DND-41 (cell line): ENCODE results near the gene HCN2.

Experiments
- ATAC-seq: fragments of 200-7000 bp; cut with Tn5 transposase; 3 replicates; pipeline ENCODE4 v1.9.1; 2021; ENCODE audit warnings: low read depth; ENCODE audit not compliant: insufficient read depth
- DNase-seq: peaks from one replicate; pipeline ENCODE4 v3.0.0-alpha.2; 2020
- H2AFZ ChIP-seq: 2 replicates; pipeline ENCODE4 v1.6.0; 2012; ENCODE audit warnings: low read depth, low read length
- H3K27ac ChIP-seq: 2 replicates; pipeline ENCODE4 v1.5.1; 2012; ENCODE audit warnings: low read length, inconsistent platforms
- H3K27me3 ChIP-seq: fragments of 200-600 bp; sonication (generic); 2 replicates; pipeline ENCODE4 v1.6.0; 2012; ENCODE audit warnings: low read length, mild to moderate bottlenecking, inconsistent platforms; ENCODE audit not compliant: insufficient read depth, poor library complexity
- H3K36me3 ChIP-seq: 2 replicates; pipeline ENCODE4 v1.5.1; 2012; ENCODE audit warnings: low read length, inconsistent platforms; ENCODE audit not compliant: insufficient read depth
- H3K4me1 ChIP-seq: 2 replicates; pipeline ENCODE4 v1.5.1; 2012; ENCODE audit warnings: mild to moderate bottlenecking, low read length; ENCODE audit not compliant: insufficient read depth
- H3K4me2 ChIP-seq: 2 replicates; pipeline ENCODE4 v1.6.0; 2012; ENCODE audit warnings: mild to moderate bottlenecking, moderate library complexity, low read length, inconsistent platforms; ENCODE audit not compliant: insufficient read depth
- H3K4me3 ChIP-seq, 2 experiments: fragments of 200-600 bp in 1 of 2; shearing (Covaris generic) in 1 of 2; 2 replicates each; pipeline ENCODE4 v1.5.1; 2012 to 2016; ENCODE audit warnings: inconsistent platforms in 2 of 2, low read length in 2 of 2, mild to moderate bottlenecking in 2 of 2, low read depth in 1 of 2, moderate library complexity in 1 of 2
- H3K79me2 ChIP-seq: 2 replicates; pipeline ENCODE4 v1.6.0; 2012; ENCODE audit warnings: low read length, inconsistent platforms; ENCODE audit not compliant: insufficient read depth
- H3K9ac ChIP-seq: 2 replicates; pipeline ENCODE4 v1.6.0; 2012; ENCODE audit warnings: low read depth, mild to moderate bottlenecking, inconsistent platforms, low read length, moderate library complexity
- H3K9me3 ChIP-seq: 2 replicates; pipeline ENCODE4 v1.5.1; 2012; ENCODE audit warnings: low read length, moderate library complexity, mild to moderate bottlenecking, inconsistent platforms; ENCODE audit not compliant: insufficient read depth, severe bottlenecking
- H4K20me1 ChIP-seq: 2 replicates; pipeline ENCODE4 v1.6.0; 2012; ENCODE audit warnings: low read length; ENCODE audit not compliant: insufficient read depth
- CTCF ChIP-seq: IDR thresholded peaks from 2 replicates; pipeline ENCODE4 v1.5.1; 2012; ENCODE audit warnings: borderline replicate concordance, low read length, moderate library complexity, mild to moderate bottlenecking; ENCODE audit not compliant: poor library complexity, severe bottlenecking; ENCODE audit errors: extremely low read depth
- EZH2 ChIP-seq: IDR thresholded peaks from 3 replicates; pipeline ENCODE4 v1.6.1; 2012; ENCODE audit warnings: borderline replicate concordance, low read depth, mild to moderate bottlenecking, moderate library complexity, low read length, inconsistent platforms; ENCODE audit not compliant: severe bottlenecking

Gene HCN2

GRCh38 chr19:646779-647565 lies 57.3 kb downstream of the HCN2 start:
- no peak overlapping the region for H3K9ac ChIP-seq
- no peak overlapping the region for H3K4me2 ChIP-seq
- no peak for DNase-seq
- H3K4me3 ChIP-seq: no peak overlapping the region
- no peak overlapping the region for H2AFZ ChIP-seq
- H3K27ac ChIP-seq: no peak overlapping the region
- TF ChIP-seq EZH2: no peak
- no peak for TF ChIP-seq CTCF
- no peaks in the 10 kb centered on the region for H3K27me3 ChIP-seq
- peaks cover 38% of the 10 kb centered on the region for H4K20me1 ChIP-seq
- peaks cover 12% of the 10 kb centered on the region for H3K79me2 ChIP-seq
- no peaks in the 10 kb centered on the region for H3K9me3 ChIP-seq
- H3K4me1 ChIP-seq: no peaks in the 10 kb centered on the region
- peak; percentile 4; the same call in 1 of the 3 replicates for ATAC-seq
- H3K36me3 ChIP-seq: peaks cover 62% of the 10 kb centered on the region

GRCh38 chr19:647566-648284 lies 58.0 kb downstream of the HCN2 start:
- no peak for TF ChIP-seq CTCF
- TF ChIP-seq EZH2: no peak
- H3K9ac ChIP-seq: no peak overlapping the region
- H3K27me3 ChIP-seq: no peaks in the 10 kb centered on the region
- no peak overlapping the region for H3K27ac ChIP-seq
- H2AFZ ChIP-seq: no peak overlapping the region
- ATAC-seq: no peak
- no peaks in the 10 kb centered on the region for H3K9me3 ChIP-seq
- H3K36me3 ChIP-seq: peaks cover 70% of the 10 kb centered on the region
- peaks cover 20% of the 10 kb centered on the region for H3K79me2 ChIP-seq
- no peak for DNase-seq
- peaks cover 45% of the 10 kb centered on the region for H4K20me1 ChIP-seq
- H3K4me2 ChIP-seq: no peak overlapping the region
- H3K4me1 ChIP-seq: no peaks in the 10 kb centered on the region
- no peak overlapping the region for H3K4me3 ChIP-seq

GRCh38 chr19:648305-648704 lies 58.6 kb downstream of the HCN2 start:
- Histone ChIP-seq H3K79me2 (peaks cover 26% of the 10 kb centered on the region), H3K4me3 (no peak overlapping the region), H3K9me3 (no peaks in the 10 kb centered on the region), H3K27ac (no peak overlapping the region), H3K9ac (no peak overlapping the region), H4K20me1 (peaks cover 51% of the 10 kb centered on the region), H3K27me3 (no peaks in the 10 kb centered on the region), H3K4me1 (no peaks in the 10 kb centered on the region), H3K4me2 (no peak overlapping the region), H2AFZ (no peak overlapping the region), H3K36me3 (peaks cover 76% of the 10 kb centered on the region)
- no peak for TF ChIP-seq CTCF
- no peak for TF ChIP-seq EZH2
- DNase-seq (no peak), ATAC-seq (no peak)
